Measurements from ENCODE around the gene SASH1.
"Not testable (repeated sequence)": the region's sequence is repeated elsewhere in the genome, so short reads cannot be mapped to it uniquely, and the experiment has no call there.

SASH1 gene

GRCh38 chr6:148564494-148565035 lies 221.9 kb downstream of the SASH1 start:
- no peak for DNase-seq

- no peak for DNase-seq
Observed at GRCh38 chr6:148565321-148565926, 222.8 kb downstream of the SASH1 start.

- no peak for DNase-seq
Observed at GRCh38 chr6:148565930-148566663, 223.5 kb downstream of the SASH1 start.

- DNase-seq: no peak
Observed at GRCh38 chr6:148566664-148567350, 224.2 kb downstream of the SASH1 start.

- no peak for DNase-seq
Observed at GRCh38 chr6:148570456-148570855, 227.8 kb downstream of the SASH1 start.

- no peak for DNase-seq
Observed at GRCh38 chr6:148572676-148573335, 230.2 kb downstream of the SASH1 start.

GRCh38 chr6:148573922-148574321 lies 231.3 kb downstream of the SASH1 start:
- no peak for DNase-seq

GRCh38 chr6:148577687-148578488 lies 235.2 kb downstream of the SASH1 start:
- DNase-seq: peak; percentile 42

- DNase-seq: no peak
Observed at GRCh38 chr6:148578489-148578814, 235.8 kb downstream of the SASH1 start.

GRCh38 chr6:148578837-148579565 lies 236.4 kb downstream of the SASH1 start:
- DNase-seq: no peak

- no peak for DNase-seq
Observed at GRCh38 chr6:148580442-148580841, 237.8 kb downstream of the SASH1 start.

GRCh38 chr6:148583631-148584030 lies 241.0 kb downstream of the SASH1 start:
- no peak for DNase-seq

GRCh38 chr6:148585641-148586040 lies 243.0 kb downstream of the SASH1 start:
- not testable (repeated sequence) for DNase-seq

GRCh38 chr6:148590883-148591282 lies 248.2 kb downstream of the SASH1 start:
- no peak for DNase-seq

- DNase-seq: no peak
Observed at GRCh38 chr6:148591656-148592055, 249.0 kb downstream of the SASH1 start.

GRCh38 chr6:148593130-148593812 lies 250.6 kb downstream of the SASH1 start:
- no peak for DNase-seq

- no peak for DNase-seq
Observed at GRCh38 chr6:148593813-148594170, 251.2 kb downstream of the SASH1 start.

- DNase-seq: no peak
Observed at GRCh38 chr6:148595550-148595949, 252.9 kb downstream of the SASH1 start.

- DNase-seq: no peak
Observed at GRCh38 chr6:148596891-148597455, 254.3 kb downstream of the SASH1 start.

- DNase-seq: no peak
Observed at GRCh38 chr6:148598724-148599123, 256.1 kb downstream of the SASH1 start.

- no peak for DNase-seq
Observed at GRCh38 chr6:148599967-148600426, 257.4 kb downstream of the SASH1 start.
